Fibroblast of skin of abdomen (primary cell): ENCODE measurements around the gene DOCK2.
"Not testable (repeated sequence)": the region's sequence is repeated elsewhere in the genome, so short reads cannot be mapped to it uniquely, and the experiment has no call there.

Source experiments
- DNase-seq: peaks from one replicate; pipeline ENCODE4 v3.0.0-alpha.2; 2013

DOCK2 gene

GRCh38 chr5:169719360-169720314, 82.6 kb downstream of the DOCK2 start:
- no peak for DNase-seq

DNA sequence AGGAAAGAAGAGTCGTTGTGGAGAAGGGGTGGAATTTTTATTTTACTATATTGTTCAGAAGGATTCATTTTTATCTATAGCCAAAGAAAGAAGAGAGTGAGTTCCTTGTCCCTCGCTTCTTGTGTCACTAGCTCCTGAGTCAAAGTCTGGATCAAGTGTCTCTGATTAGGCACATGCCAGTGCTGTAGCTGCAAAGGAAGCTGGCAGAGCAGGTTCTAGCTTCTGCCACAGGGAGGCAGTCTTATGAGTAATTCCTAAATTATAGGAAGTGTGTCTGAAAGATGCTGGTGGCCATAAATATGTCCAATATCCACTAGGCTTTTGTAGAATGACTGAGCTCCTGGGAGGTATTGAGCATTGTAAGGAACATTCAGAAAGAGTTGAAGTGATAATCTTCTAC, 84.7 kb downstream of the DOCK2 start:
- DNase-seq: no peak

DNA sequence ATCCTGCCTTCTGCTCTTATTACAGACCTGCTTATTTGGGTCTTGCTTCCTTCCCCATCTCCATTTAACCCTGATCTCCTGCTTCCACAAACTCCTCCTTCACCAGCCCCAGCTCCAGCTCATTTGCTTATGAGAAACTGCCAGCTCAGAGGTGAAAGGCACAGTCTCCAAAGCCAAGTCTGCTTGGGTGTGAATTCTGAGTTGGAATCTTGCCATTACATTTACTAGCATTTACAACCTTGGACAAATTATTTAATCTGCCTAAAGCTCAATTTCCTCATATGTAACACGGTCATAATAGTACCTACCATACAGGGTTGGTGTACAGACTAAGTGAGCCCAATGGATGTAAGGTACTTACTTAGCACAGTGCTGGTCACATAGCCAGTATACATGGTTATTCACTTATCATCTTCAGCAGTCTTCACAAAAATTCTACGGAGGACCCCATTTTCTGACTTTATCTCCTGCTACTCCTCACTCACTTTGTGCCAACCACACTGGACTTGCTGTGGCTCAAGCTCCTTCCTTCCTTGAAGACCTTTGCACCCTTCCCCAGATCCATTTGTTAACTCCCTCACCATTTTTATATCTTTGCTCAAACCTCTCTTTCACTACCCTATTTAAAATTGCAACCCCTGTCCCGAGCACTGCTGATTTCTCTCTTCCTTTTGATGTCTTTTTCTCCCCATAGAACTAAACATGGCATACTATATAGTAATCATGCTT, 86.2 kb downstream of the DOCK2 start:
- no peak for DNase-seq

- no peak for DNase-seq
Measured at GRCh38 chr5:169724303-169725087, 87.4 kb downstream of the DOCK2 start.

DNA sequence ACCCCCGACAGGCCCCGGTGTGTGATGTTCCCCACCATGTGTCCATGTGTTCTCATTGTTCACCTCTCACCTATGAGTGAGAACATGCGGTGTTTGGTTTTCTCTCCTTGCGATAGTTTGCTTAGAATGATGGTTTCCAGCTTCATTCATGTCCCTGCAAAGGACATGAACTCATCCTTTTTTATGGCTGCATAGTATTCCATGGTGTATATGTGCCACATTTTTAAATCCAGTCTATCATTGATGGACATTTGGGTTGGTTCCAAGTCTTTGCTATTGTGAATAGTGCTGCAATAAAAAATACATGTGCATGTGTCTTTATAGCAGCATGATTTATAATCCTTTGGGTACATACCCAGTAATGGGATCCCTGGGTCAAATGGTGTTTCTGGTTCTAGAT, 88.6 kb downstream of the DOCK2 start:
- DNase-seq: not testable (repeated sequence)

DNA sequence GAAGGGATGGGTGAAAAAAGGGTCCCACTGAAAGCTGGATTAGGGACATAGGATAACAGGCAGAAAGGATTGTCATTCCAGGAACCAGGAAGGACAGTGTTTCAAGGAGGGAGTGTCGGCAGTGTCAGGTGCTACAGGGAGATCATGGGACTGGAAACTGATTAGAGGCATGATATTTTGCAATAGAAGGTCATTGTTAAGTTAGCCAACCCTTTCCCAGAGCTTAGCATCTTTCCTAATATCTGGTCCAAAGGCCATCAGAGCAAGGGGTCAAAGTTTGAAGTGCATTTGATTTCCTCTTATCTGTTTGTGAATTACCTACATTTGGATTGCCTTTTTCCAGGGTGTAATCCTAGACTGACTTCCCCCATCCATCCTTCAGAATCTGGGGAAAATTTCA, 91.3 kb downstream of the DOCK2 start:
- DNase-seq: no peak

DNA sequence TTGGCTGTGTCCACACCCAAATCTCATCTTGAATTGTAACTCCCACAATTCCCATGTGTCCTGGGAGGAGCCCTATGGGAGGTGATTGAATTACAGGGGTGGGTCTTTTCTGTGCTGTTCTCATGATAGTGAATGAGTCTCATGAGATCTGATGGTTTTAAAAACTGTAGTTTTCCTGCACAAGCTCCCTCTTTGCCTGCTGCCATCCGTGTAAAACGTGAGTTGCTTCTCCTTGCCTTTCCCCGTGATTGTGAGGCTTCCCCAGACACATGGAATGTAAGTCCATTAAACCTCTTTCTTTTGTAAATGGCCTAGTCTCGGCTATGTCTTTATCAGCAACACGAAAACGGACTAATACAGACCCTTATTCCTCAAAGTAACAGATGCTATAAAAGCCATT, 94.1 kb downstream of the DOCK2 start:
- no peak for DNase-seq

DNA sequence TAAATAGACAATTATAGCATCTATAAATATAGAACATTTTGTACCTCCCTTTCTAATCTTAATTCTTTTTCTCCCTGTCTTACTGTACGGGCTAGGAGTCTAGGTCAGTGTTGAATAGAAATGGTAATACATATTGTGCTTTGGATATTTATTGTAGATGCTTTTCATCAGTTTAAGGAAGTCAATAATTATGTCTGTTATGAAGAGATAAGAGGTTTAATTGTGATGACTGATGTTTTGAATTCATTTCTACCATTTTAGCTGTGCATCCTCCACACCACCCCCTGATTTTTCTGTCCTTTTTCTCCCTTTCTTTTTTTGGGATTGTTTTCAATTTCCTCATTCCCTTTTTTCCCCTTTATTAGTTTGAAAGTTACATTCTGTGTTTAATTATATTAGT, 95.8 kb downstream of the DOCK2 start:
- no peak for DNase-seq

DNA sequence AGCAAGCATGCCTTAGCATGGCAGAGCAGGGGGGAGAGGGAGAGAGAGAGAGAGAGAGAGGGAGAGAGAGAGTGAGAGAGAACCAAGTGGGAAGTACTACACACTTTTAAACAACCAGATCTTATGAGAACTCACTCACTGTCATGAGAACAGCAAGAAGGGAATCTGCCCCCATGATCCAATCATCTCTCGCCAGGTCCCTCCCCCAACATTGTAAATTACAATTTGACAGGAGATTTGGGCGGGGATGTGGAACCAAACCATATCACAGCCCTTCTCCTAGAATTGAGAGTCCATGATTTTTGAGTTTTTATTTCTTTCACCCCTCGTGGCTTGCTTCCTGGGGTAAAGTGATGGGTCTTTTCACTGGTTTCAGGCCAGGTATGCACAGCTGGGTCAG, 98.8 kb downstream of the DOCK2 start:
- DNase-seq: no peak

GRCh38 chr5:169736653-169737052, 99.6 kb downstream of the DOCK2 start:
- no peak for DNase-seq

GRCh38 chr5:169740435-169740834, 103.4 kb downstream of the DOCK2 start:
- DNase-seq: no peak

DNA sequence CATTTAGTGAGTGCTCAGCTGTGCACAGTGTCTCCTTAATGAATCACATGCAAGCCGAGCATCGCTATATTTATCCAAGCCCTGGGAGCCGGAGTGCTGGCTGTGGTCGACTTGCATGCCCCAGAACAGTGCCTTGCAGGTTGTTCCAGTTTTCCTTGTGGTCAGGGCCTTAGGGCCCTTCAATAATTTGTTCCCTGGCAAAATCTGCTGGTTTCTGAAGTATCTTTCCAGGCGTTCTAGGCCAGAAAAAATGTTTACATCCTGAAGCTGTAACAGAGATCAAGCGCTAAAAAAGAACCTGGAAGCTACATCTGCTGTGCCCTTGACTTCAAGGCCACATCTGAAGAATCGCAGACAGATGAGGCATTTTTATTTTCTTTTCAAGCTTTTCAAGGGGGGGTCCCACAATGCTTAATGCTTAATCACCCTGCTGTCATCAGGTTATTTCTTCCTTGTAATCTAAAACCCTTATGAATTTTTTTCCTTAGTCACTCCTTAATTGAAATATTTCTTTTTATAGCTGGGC, 105.8 kb downstream of the DOCK2 start:
- DNase-seq: peak; percentile 95

GRCh38 chr5:169744336-169744735, 107.3 kb downstream of the DOCK2 start:
- no peak for DNase-seq

- peak; percentile 77 for DNase-seq
Measured at GRCh38 chr5:169745441-169746146, 108.5 kb downstream of the DOCK2 start.

DNA sequence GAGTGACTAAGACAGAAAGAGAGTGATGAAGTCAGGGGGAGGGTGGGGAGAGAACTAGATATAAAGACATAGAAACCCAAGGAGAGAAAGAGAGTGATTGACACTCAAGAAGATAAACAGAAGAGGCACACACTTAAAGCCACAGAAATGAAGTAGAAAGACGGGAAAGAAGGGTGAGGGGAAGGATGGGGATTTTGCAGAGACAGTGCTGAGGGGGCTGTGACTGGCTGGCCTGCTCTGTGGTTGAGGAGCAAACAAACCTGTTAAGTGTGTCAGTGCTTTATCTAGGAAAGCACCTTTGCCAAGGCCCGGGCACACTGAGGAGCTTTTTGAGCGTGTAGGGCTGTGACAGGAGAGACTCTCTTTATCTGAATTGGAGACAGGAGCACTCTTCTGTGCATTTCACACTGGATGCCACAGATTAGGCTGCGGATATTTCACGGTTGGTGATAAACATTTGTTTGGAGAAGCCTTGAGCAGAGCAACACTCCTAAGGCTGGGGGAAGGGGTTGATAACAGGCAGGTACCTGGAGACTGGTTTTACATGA, 109.1 kb downstream of the DOCK2 start:
- no peak for DNase-seq

- no peak for DNase-seq
Measured at GRCh38 chr5:169748174-169748573, 111.1 kb downstream of the DOCK2 start.

- DNase-seq: no peak
Measured at GRCh38 chr5:169749295-169749694, 112.2 kb downstream of the DOCK2 start.

DNA sequence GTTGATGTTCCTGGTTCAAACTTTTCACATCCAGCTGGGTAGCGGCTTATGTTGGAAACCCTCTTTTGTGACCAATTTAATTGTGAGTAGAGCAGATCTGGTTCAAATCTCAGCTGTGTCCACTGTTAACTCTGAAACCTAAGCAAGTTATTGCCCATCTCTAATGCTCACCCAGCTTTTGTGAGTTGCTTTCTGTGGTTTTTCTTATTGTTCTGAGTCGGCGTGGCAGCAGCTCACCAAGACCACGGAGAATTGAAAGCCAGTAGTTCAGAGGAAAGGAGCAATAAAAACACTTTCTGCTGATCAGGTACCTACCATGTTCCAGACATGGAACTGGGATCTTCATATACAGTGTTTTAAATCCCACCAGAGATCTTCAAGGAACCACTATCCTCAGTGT, 114.4 kb downstream of the DOCK2 start:
- DNase-seq: no peak

- not testable (repeated sequence) for DNase-seq
Measured at GRCh38 chr5:169752566-169752965, 115.5 kb downstream of the DOCK2 start.

DNA sequence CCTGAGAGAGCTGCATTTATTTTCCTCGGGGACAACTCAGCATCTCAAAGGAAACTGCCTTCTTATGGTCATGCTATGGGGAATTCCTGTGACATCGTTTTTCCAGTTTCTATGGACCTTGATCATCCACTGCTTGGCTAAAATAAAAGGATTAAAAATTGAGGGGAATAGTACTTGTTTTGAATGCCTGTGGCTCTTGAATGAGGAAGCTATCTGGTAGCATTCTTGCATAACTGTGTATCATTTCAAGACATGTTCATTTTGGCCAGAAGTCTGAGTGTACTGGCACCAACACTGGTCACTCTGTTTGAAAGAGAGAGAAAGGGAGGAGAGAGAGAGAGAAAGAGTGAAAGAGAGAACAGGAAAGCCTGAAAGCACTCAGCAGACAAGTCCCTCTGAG, 116.7 kb downstream of the DOCK2 start:
- peak; percentile 67 for DNase-seq

DNA sequence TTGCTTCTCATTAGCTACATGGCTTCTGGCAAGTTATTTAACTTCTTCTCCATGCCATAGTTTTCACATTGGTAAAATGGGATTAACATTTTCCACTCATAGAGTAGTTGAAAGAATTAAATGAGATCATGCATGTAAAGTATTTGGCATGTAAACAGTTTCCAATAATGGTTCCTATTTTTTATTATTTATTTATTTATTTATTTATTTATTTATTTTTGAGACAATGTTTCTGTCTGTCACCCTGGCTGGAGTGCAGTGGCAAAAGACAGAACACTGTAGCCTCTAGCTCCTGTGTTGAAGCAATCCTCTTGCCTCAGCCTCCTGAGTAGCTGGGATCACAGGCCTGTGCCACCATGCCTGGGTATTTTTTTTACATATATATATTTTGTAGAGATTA, 117.7 kb downstream of the DOCK2 start:
- DNase-seq: no peak
